Central memory CD8-positive, alpha-beta T cell (primary cell): Measurements from ENCODE around the gene GNGT1.
A peak's percentile ranks its signal among the peaks of the same experiment; 100 is the strongest.
"Not testable (repeated sequence)": the region's sequence is repeated elsewhere in the genome, so short reads cannot be mapped to it uniquely, and the experiment has no call there.

ENCODE experiments used
- ATAC-seq: fragments of 150-1000 bp; cut with Tn5 transposase; replicated peaks from 2 replicates; pipeline ENCODE4 v1.10.0; 2022; ENCODE audit warnings: mild to moderate bottlenecking, moderate FRiP score, moderate number of reproducible peaks; ENCODE audit not compliant: poor library complexity, severe bottlenecking; ENCODE audit errors: extremely low read depth
- DNase-seq, 2 donors: peaks; one replicate each; pipeline ENCODE4 v3.0.0; 2021; ENCODE audit warnings: low spot score in 2 of 2
- H3K27ac Mint-ChIP-seq: one replicate; pipeline ENCODE4 v1.8.0; 2022; ENCODE audit warnings: low read depth, mild to moderate bottlenecking, moderate library complexity, mixed read lengths
- H3K27me3 Mint-ChIP-seq: one replicate; pipeline ENCODE4 v1.8.0; 2022; ENCODE audit warnings: mixed read lengths
- H3K36me3 Mint-ChIP-seq: one replicate; pipeline ENCODE4 v1.8.0; 2022; ENCODE audit warnings: mild to moderate bottlenecking, moderate library complexity, mixed read lengths; ENCODE audit not compliant: insufficient read depth
- H3K4me1 Mint-ChIP-seq: one replicate; pipeline ENCODE4 v1.8.0; 2022; ENCODE audit warnings: mixed read lengths
- H3K4me3 Mint-ChIP-seq: one replicate; pipeline ENCODE4 v1.8.0; 2022; ENCODE audit warnings: mild to moderate bottlenecking, moderate library complexity, mixed read lengths
- H3K9me3 Mint-ChIP-seq: one replicate; pipeline ENCODE4 v1.8.0; 2022; ENCODE audit warnings: mixed read lengths

Gene GNGT1

GRCh38 chr7:93889261-93889660 lies 17.1 kb upstream of the GNGT1 start:
- Mint-ChIP-seq H3K27ac (no peak overlapping the region), H3K27me3 (peaks cover 52% of the 10 kb centered on the region), H3K4me1 (peaks cover 9% of the 10 kb centered on the region), H3K36me3 (peaks cover 2% of the 10 kb centered on the region), H3K9me3 (no peaks in the 10 kb centered on the region), H3K4me3 (no peak overlapping the region)
- ATAC-seq (no peak), DNase-seq (no peak)

GRCh38 chr7:93890041-93890463 lies 16.3 kb upstream of the GNGT1 start:
- H3K27me3 Mint-ChIP-seq = peaks cover 54% of the 10 kb centered on the region
- DNase-seq = no peak
- H3K4me1 Mint-ChIP-seq = peaks cover 9% of the 10 kb centered on the region
- H3K9me3 Mint-ChIP-seq = no peaks in the 10 kb centered on the region
- peaks cover 2% of the 10 kb centered on the region for H3K36me3 Mint-ChIP-seq
- H3K4me3 Mint-ChIP-seq = peak overlapping the region; percentile 39
- peak; percentile 10 for ATAC-seq
- H3K27ac Mint-ChIP-seq = no peak overlapping the region

- DNase-seq (no peak), ATAC-seq (no peak)
- peaks cover 2% of the 10 kb centered on the region for H3K36me3 Mint-ChIP-seq
- peak within 1 kb of the TSS; percentile 39 for H3K4me3 Mint-ChIP-seq
- peaks cover 9% of the 10 kb centered on the region for H3K4me1 Mint-ChIP-seq
- peaks cover 54% of the 10 kb centered on the region for H3K27me3 Mint-ChIP-seq
- no peak within 1 kb of the TSS for H3K27ac Mint-ChIP-seq
- H3K9me3 Mint-ChIP-seq = no peaks in the 10 kb centered on the region
These were observed 15.8 kb upstream of the GNGT1 start, which contains the start of gene TFPI2 for GRCh38 chr7:93890464-93891068. TFPI2 (minus strand) TSS chr7:93890753; CDS start chr7:93890678, 75 bp downstream.

GRCh38 chr7:93894426-93894825 lies 11.9 kb upstream of the GNGT1 start:
- Mint-ChIP-seq H3K27ac (no peak overlapping the region), H3K27me3 (peaks cover 52% of the 10 kb centered on the region), H3K9me3 (no peaks in the 10 kb centered on the region), H3K36me3 (peaks cover 2% of the 10 kb centered on the region), H3K4me3 (no peak overlapping the region), H3K4me1 (peaks cover 9% of the 10 kb centered on the region)
- no peak for DNase-seq
- no peak for ATAC-seq

DNA sequence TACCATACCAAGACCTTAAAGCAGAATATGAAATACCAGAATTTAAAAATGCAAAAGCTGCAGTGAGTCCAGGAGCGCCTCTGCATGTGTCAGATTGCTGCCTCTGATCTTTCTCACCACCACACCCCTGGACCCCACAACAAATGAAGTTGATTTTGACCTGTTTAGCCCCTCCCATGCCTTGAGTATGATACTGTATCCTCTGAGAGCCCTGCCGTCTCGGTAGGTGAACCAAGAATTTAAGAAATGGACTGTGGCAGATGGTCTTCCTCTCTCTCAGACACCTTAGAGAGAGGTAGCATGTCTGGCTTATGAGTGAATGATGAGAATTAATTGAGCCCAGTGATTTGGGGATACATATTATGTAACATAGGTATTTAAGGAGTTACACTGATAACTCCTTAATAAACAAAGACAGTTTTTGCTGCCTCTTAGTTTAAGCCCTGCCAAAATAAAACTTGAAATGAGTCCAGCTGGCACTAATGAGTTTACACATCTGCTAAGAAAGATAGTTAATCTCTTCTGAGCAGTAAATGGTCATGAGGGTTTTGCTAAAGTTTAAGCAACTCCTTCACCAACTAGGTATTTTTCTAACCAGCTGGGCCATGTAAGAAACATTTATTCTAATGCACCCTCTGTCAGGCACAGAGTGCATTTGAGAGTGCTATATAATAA lies 11.3 kb upstream of the GNGT1 start:
- H3K9me3 Mint-ChIP-seq = no peaks in the 10 kb centered on the region
- H3K4me3 Mint-ChIP-seq = no peak overlapping the region
- H3K27me3 Mint-ChIP-seq = peaks cover 52% of the 10 kb centered on the region
- DNase-seq (no peak), ATAC-seq (no peak)
- H3K36me3 Mint-ChIP-seq = peaks cover 2% of the 10 kb centered on the region
- no peak overlapping the region for H3K27ac Mint-ChIP-seq
- H3K4me1 Mint-ChIP-seq = peaks cover 2% of the 10 kb centered on the region

GRCh38 chr7:93895859-93896600 lies 10.3 kb upstream of the GNGT1 start:
- ATAC-seq = no peak
- no peaks in the 10 kb centered on the region for H3K4me1 Mint-ChIP-seq
- H3K27ac Mint-ChIP-seq = no peak overlapping the region
- peaks cover 2% of the 10 kb centered on the region for H3K36me3 Mint-ChIP-seq
- no peak for DNase-seq
- H3K9me3 Mint-ChIP-seq = no peaks in the 10 kb centered on the region
- H3K4me3 Mint-ChIP-seq = no peak overlapping the region
- peaks cover 51% of the 10 kb centered on the region for H3K27me3 Mint-ChIP-seq

DNA sequence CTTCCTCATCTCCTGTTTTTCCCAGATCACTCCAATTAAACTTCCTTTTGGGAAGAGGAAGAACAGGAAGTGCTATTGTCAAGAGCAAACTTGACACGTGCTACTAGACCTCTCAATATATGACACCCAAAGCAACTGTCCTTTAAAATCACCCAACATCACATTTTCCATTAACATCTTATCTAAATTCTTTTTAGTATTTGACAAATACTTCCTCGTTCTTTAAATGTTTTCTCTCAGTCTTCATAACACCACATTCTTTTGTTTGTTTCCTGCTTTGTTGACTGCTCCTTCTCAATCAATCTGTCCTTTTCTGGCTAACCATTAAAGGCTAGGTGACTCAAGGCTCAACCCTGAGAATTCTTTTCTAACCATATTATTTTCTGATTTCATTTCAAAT lies 8.7 kb upstream of the GNGT1 start:
- Mint-ChIP-seq H3K27ac (no peak overlapping the region), H3K4me1 (no peaks in the 10 kb centered on the region), H3K27me3 (peaks cover 35% of the 10 kb centered on the region), H3K36me3 (peaks cover 2% of the 10 kb centered on the region), H3K4me3 (no peak overlapping the region), H3K9me3 (no peaks in the 10 kb centered on the region)
- ATAC-seq = no peak
- DNase-seq = no peak

GRCh38 chr7:93902777-93903423 lies 3.5 kb upstream of the GNGT1 start:
- no peak for ATAC-seq
- DNase-seq = no peak

GRCh38 chr7:93910076-93910994 lies 4.0 kb downstream of the GNGT1 start:
- H3K36me3 Mint-ChIP-seq = no peaks in the 10 kb centered on the region
- no peaks in the 10 kb centered on the region for H3K9me3 Mint-ChIP-seq
- peaks cover 9% of the 10 kb centered on the region for H3K27me3 Mint-ChIP-seq
- H3K27ac Mint-ChIP-seq = no peak overlapping the region
- ATAC-seq = no peak
- no peak overlapping the region for H3K4me3 Mint-ChIP-seq
- no peaks in the 10 kb centered on the region for H3K4me1 Mint-ChIP-seq
- no peak for DNase-seq

More at GRCh38 chr7:93902777-93903423, 3.5 kb upstream of the GNGT1 start:
- Mint-ChIP-seq H3K36me3 (no peaks in the 10 kb centered on the region), H3K4me3 (no peak overlapping the region), H3K27ac (no peak overlapping the region), H3K9me3 (no peaks in the 10 kb centered on the region), H3K27me3 (peaks cover 14% of the 10 kb centered on the region), H3K4me1 (no peaks in the 10 kb centered on the region)

DNA sequence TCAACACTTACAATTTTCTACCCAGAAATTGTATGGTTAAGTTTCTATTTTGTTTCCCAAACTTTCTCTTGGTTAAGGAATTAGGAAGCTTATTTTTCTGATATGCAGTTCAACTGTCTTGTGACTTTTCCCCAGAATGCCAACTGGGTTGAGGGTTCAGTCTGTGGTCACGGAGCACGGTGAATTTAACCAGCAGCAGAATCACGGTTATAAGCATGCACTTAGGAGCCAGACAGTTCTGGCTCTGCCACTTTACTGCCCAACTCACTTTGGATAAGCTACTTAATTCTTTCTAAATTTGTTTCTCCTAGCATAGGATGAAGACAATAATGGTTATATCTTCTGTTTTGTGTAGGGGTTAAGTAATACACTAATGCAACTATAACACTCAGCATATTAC lies 4.9 kb downstream of the GNGT1 start:
- not testable (repeated sequence) for H3K9me3 Mint-ChIP-seq, H3K4me1 Mint-ChIP-seq

GRCh38 chr7:93911661-93912060 lies 5.3 kb downstream of the GNGT1 start:
- not testable (repeated sequence) for H3K4me1 Mint-ChIP-seq, H3K4me3 Mint-ChIP-seq, DNase-seq, H3K27ac Mint-ChIP-seq, H3K9me3 Mint-ChIP-seq, ATAC-seq, H3K36me3 Mint-ChIP-seq
- H3K27me3 Mint-ChIP-seq = peaks cover 16% of the 10 kb centered on the region

More for the DNA sequence above, 4.9 kb downstream of the GNGT1 start:
- not testable (repeated sequence) for H3K4me3 Mint-ChIP-seq, H3K27ac Mint-ChIP-seq, DNase-seq, ATAC-seq, H3K36me3 Mint-ChIP-seq
- H3K27me3 Mint-ChIP-seq = peaks cover 12% of the 10 kb centered on the region

- Mint-ChIP-seq H3K4me3 (no peak overlapping the region), H3K36me3 (no peaks in the 10 kb centered on the region), H3K27ac (no peak overlapping the region), H3K27me3 (peaks cover 30% of the 10 kb centered on the region), H3K9me3 (no peaks in the 10 kb centered on the region), H3K4me1 (no peaks in the 10 kb centered on the region)
- ATAC-seq = no peak
- DNase-seq = no peak
These were observed 6.8 kb downstream of the GNGT1 start for GRCh38 chr7:93913197-93913596.
